ENCODE measurements around the gene PEF1. TPM values are rescaled to one million over a fixed set of nuclear protein-coding genes. Genes with fewer than 3 reads are reported as not detected.

The PEF1 gene
- total RNA-seq, 1 donor from 2014 or later: 53.3 TPM

DNA sequence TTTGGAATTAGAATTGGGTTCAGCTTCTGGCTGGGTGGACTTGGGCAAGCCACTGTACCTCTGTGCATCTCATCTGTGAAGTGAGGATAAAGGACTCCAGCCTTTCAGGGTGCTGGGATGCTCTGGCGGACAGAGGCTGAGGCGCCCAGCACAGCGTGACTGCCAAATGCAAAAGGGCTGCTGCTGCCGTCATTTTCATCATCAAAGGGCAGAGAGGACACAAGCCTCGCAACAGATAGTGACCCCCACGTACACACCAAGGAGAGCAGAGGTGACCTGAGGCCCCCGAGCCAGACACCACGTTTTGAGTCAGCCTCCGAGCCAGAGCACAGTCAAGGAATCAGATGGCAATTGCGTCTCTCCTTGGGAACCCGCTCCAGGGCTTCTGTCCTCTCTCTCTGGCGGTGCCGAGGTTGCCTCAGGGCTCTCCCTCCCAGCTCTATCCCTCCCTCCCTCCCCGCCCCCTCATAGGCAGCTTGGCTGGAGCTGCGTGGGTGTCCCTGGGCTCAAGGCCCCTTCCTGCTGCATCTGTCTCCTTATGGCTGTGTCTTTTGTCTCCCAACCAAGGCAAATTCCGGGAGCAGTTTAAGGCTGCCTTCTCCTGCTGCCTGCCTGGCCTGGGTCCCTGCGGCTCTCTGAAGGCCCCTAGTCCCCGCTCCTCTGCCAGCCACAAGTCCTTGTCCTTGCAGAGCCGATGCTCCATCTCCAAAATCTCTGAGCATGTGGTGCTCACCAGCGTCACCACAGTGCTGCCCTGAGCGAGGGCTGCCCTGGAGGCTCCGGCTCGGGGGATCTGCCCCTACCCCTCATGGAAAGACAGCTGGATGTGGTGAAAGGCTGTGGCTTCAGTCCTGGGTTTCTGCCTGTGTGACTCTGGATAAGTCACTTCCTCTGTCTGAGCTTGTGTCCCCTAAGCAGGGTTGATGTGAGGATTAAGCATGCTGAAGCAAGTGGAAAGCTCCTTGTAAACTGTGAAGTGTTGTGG, 18.2 kb downstream of the PEF1 start:
- peaks cover 27% of the 10 kb centered on the region for H3K4me1 ChIP-seq
- no peak overlapping the region for H3K27ac ChIP-seq
- intact Hi-C loops (cut with DNase I): no loop called here
- peaks cover 0 to 41% of the 10 kb centered on the region in 2 donors for H3K36me3 ChIP-seq
- DNase-seq (ENCODE audit: extremely low spot score in 2 of 2): no peak
- H3K4me3 ChIP-seq: no peak overlapping the region
- H3K27me3 ChIP-seq: no peaks in the 10 kb centered on the region
- H3K9me3 ChIP-seq: no peaks in the 10 kb centered on the region
- no peak for TF ChIP-seq POLR2AphosphoS5 (IDR thresholded peaks at IDR 0.05; ENCODE audit: insufficient read depth in 1 of 2, low read depth in 1 of 2)
- TF ChIP-seq POLR2A (IDR thresholded peaks at IDR 0.05): no peak
- TF ChIP-seq, protein P1, sequence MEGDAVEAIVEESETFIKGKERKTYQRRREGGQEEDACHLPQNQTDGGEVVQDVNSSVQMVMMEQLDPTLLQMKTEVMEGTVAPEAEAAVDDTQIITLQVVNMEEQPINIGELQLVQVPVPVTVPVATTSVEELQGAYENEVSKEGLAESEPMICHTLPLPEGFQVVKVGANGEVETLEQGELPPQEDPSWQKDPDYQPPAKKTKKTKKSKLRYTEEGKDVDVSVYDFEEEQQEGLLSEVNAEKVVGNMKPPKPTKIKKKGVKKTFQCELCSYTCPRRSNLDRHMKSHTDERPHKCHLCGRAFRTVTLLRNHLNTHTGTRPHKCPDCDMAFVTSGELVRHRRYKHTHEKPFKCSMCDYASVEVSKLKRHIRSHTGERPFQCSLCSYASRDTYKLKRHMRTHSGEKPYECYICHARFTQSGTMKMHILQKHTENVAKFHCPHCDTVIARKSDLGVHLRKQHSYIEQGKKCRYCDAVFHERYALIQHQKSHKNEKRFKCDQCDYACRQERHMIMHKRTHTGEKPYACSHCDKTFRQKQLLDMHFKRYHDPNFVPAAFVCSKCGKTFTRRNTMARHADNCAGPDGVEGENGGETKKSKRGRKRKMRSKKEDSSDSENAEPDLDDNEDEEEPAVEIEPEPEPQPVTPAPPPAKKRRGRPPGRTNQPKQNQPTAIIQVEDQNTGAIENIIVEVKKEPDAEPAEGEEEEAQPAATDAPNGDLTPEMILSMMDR (IDR thresholded peaks at IDR 0.05): no peak

DNA sequence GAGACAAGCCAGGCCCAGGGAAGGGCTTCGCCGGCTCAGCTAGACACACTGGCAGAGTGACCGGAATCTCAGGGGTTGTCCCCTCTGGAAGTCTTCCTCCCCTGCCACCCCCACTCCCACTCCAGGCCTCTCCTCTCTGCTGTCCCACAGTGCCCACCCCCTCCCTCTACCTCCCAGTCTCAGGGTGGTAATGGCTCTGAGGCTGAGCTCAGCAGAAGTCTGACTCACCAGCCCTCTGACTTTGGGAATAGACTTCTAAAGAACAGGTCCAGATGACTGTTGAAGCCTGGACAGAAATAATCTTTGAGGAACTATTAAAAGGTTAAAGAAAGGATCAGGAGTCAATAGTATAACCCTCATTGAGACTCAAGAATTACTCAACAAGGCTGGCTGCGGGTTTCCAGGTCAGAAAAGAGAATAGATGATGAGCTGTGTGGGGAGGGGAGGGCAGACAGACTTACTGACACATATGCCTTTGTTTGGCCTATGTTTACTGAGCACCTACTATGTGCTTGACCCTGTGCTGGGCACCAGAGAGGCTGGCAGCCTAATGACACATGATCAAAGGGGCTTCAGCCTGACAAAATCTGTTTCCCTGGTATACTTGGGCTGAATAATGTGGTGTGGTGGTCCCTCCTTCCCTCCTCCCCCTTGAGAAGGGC, 19.0 kb downstream of the PEF1 start:
- Histone ChIP-seq H3K27ac (no peak overlapping the region), H3K36me3 (peaks cover 0 to 33% of the 10 kb centered on the region in 2 donors), H3K4me3 (no peak overlapping the region), H3K4me1 (peaks cover 27% of the 10 kb centered on the region), H3K9me3 (no peaks in the 10 kb centered on the region), H3K27me3 (no peaks in the 10 kb centered on the region)
- DNase-seq (ENCODE audit: extremely low spot score in 2 of 2): no peak
- TF ChIP-seq POLR2A (IDR thresholded peaks at IDR 0.05) (no peak), POLR2AphosphoS5 (IDR thresholded peaks at IDR 0.05; ENCODE audit: insufficient read depth in 1 of 2, low read depth in 1 of 2) (no peak)
- TF ChIP-seq, protein P1 (IDR thresholded peaks at IDR 0.05): no peak
- intact Hi-C loops (cut with DNase I): no loop called here

DNA sequence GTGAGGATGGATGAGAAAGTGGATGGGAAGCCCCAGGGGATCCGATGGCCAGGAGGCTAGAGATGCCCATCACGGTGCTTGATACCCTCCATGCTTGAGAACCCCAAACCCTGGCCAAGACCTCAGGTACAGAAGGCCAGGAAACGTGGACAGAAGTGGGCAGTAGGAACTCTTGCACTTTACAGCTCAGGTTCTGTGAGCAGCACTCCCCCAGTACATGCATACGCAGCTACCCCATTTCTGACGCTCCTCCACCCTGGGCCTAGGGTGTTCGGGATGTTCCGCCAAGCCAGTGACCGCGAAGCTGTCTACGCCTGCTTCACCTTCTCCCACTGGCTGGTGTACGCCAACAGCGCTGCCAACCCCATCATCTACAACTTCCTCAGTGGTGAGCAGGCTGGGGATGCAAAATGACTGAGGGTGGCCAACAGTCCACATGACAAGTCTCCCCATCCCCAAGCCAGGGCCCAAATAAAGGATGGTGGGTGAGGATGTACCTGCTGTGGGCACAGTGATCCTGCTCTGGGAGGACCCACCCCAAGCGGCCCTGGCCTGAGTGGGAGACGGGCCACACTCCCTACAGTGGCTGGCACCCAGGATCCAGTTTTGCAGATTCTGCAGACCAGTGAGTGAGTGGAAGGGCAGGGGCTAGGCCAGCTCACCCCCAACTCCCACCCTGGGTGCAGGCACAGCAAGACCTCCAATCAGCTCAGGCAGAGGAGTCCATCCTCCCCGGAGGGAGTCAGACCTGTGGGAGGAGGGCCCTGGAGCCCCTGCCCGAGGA, 19.8 kb downstream of the PEF1 start:
- TF ChIP-seq POLR2A (IDR thresholded peaks at IDR 0.05) (no peak), POLR2AphosphoS5 (IDR thresholded peaks at IDR 0.05; ENCODE audit: insufficient read depth in 1 of 2, low read depth in 1 of 2) (no peak)
- TF ChIP-seq, protein P1 (IDR thresholded peaks at IDR 0.05): no peak
- H3K27ac ChIP-seq: no peak overlapping the region
- H3K27me3 ChIP-seq: no peaks in the 10 kb centered on the region
- intact Hi-C loops (cut with DNase I): no loop called here
- DNase-seq (ENCODE audit: extremely low spot score in 2 of 2): no peak
- H3K4me3 ChIP-seq: no peak overlapping the region
- peaks cover 0 to 25% of the 10 kb centered on the region in 2 donors for H3K36me3 ChIP-seq
- H3K4me1 ChIP-seq: peaks cover 27% of the 10 kb centered on the region
- no peaks in the 10 kb centered on the region for H3K9me3 ChIP-seq

- Histone ChIP-seq H3K36me3 (peaks cover 0 to 19% of the 10 kb centered on the region in 2 donors), H3K4me3 (no peak overlapping the region), H3K27ac (no peak overlapping the region), H3K27me3 (no peaks in the 10 kb centered on the region), H3K4me1 (peaks cover 27% of the 10 kb centered on the region), H3K9me3 (no peaks in the 10 kb centered on the region)
- no peak for DNase-seq (ENCODE audit: extremely low spot score in 2 of 2)
- no peak for TF ChIP-seq POLR2AphosphoS5 (IDR thresholded peaks at IDR 0.05; ENCODE audit: insufficient read depth in 1 of 2, low read depth in 1 of 2)
- TF ChIP-seq POLR2A (IDR thresholded peaks at IDR 0.05): no peak
- TF ChIP-seq, protein P1 (IDR thresholded peaks at IDR 0.05): no peak
- intact Hi-C loops (cut with DNase I): no loop called here
These were observed 20.4 kb downstream of the PEF1 start for GRCh38 chr1:31624309-31624708.

Measured in vagina (tissue), 2 donors.